GM12891 (cell line): ENCODE results near the gene PXK.
A peak's percentile ranks its signal among the peaks of the same experiment; 100 is the strongest.

ENCODE experiments used
- PAX5 ChIP-seq: IDR thresholded peaks from 2 replicates; pipeline ENCODE4 v1.6.1; 2011; ENCODE audit warnings: low read length, moderate library complexity, mild to moderate bottlenecking; ENCODE audit not compliant: insufficient read depth, severe bottlenecking
- POLR2AphosphoS5 ChIP-seq: IDR thresholded peaks from 2 replicates; pipeline ENCODE4 v1.6.1; 2011; ENCODE audit warnings: low read depth, low read length, control low read depth

DNA sequence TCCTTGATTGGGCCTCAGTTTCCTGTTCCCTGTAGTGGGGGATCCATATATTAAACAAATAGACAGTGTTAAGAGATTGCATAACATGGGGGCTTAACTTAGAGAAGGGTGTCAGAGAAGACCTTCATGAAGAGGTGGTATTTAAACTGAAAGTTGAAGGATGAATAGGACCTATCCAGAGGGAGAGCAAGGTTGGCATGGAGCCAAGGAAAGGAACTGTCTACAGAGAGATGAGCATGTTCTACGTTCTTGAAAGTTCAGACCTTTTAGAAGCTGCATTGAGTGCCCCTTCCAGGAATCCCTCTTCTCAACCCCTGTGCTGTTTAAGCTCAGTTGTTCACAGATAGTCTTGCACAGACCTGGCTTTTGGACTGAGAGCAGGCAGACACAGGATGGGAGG, 24.0 kb upstream of the PXK start:
- TF ChIP-seq POLR2AphosphoS5: 0 out of 2 replicates have a peak, but pooled peaks have one; percentile 21
- TF ChIP-seq PAX5: no peak
